Stimulated activated CD4-positive, alpha-beta T cell treated with anti-CD3 and anti-CD28 coated beads, Interleukin-2, amount 100 ng/mL, for 4 hours (primary cell): Measurements from ENCODE around the gene NHS.
A peak's percentile ranks its signal among the peaks of the same experiment; 100 is the strongest.

Source experiments
- DNase-seq: peaks from one replicate; pipeline ENCODE4 v3.0.0-alpha.2; 2020; ENCODE audit warnings: low read depth

The NHS gene

DNA sequence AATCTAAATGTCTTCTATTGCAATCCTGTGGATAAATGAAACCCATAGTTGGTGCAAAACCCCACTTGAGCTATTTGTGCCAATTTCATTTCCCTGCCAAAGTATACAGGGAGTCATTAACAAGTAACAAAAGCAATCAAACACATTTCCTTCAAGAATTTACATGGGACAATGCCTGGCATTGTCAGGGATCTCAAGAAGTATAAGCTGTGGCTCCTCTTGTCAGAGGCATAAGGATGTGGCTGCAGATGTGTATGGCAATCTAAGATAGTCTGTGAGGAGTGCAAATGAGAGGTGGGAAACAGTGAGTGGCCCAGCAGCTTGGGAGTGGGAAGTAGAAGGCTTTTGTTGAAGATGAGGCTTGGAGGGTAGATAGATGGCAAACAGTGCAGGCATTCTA lies 304.3 kb downstream of the NHS start:
- DNase-seq, result no peak

DNA sequence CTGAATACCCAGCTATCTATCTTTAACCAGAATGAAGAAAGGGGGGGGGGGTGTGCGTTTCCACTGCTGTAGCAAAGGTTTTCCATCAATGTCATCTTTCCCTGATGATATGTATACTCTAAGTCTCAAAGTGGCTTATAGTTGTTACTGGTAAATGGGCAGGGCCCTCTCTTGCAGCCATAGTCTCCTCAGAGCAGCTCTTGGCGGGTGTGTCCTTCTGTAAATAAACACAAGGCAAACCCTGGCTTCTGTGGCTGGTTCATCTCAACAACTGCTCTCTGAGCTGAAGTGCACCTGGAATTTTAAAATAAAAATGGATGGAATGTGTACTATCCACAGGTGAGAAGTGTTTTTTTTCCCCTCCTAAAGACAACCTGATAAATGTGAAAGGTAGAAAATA lies 304.8 kb downstream of the NHS start:
- DNase-seq, result no peak

DNA sequence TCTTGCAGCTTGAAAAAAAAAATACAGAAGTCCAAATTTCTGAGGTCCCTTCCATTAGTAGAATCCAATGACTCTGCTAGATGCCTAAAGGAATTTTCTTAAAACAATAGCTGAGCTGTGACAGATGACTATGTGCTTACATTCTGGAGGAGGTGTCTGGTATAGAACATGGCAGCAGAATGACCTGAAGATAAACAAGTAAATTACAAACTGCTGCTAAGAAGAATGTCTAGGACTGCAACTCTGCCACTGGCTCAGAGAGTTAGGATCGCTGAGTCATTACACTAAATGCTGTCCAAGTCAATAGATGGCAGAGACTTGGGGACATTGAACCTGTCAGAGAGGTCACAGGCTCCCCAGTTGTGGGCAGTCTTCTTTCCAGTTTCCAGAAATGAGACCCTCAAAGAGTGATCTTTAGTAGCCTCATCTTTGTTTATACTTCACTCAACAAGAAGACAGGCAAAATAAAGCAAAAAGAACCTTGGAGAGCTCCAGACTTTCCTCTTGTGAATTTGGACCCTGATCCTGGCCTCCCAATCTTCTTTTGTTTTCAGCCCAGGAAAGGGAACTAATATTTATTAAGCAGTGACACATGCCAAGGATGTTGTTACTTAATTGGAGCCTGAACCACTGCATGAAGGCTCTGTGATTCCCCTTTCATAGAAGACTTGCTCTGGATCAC lies 305.9 kb downstream of the NHS start:
- no peak for DNase-seq

DNA sequence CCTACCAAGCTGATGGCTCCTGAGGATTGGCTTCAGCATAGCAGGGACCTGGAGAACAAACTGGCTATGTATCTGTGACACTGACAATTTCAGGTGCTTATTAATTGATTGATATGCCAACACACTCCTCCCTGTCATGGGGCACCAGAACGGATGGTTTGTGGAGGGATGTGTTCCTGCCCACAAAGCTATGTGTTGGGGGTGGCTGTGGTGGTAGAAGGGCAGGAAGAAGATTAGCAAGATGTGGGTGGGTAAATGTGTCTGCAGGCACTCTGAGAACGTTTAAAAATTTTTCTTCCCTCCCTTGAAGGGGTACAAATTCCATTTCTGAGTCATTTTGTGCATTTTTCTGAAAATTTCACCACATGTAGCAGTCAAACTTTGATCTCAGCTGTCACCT lies 307.3 kb downstream of the NHS start:
- DNase-seq, result no peak

DNA sequence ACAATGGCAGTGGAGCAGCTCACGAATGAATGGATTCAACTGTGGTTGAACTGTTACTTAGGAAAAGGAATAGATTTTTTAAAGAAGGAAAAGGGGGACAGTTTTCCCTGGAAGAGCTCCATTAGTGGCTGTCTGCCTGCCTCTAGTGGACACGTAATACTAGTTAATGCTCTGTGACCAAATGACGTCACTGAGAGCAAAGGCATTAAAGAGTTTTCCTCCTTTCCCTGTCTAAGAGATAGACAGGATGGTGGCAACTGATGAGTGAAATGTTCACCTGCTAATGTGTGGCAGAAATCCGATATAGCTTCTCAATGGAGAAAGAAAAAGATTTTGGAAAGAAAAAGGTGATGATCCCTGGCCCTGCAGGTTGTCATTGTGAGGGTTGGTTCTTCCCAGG lies 310.0 kb downstream of the NHS start:
- no peak for DNase-seq

DNA sequence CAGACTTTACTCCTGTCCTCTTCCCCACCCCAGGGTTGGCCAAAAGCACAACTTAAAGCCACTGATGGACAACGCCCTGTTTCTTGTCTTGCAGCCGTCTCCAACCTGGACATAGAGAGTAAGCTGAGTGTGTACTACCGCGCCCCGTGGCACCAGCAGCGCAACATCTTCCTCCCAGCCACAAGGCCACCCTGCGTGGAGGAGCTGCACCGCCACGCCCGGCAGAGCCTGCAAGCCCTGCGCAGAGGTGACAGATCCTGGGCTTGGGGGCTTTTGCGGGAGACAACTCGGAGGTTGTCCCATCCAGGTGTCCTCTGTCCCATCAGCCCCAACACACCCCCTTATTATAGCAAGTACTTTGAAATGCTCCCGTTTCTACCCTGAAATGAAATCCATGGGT lies 312.6 kb downstream of the NHS start:
- no peak for DNase-seq

DNA sequence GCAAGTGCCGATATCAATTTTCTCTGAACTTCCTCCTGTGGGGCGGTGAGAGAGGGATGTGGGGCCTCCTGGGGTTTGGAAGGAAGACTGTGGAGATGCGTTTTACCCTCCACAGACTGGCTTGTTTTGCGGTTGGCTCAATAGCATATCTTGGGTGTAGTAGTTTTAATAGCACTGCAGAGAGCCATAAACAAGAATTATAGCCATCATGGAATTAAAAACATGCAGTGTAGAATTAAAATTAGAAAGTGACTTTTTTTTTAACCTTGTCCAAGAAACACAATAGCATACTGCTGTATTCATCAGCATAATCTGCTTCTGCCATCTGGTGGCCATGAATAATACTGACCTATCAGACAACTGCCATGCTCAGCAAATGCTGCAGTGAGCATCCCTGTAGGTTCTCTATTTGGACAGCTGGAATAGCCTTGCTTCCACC lies 315.0 kb downstream of the NHS start:
- peak; percentile 10 for DNase-seq

DNA sequence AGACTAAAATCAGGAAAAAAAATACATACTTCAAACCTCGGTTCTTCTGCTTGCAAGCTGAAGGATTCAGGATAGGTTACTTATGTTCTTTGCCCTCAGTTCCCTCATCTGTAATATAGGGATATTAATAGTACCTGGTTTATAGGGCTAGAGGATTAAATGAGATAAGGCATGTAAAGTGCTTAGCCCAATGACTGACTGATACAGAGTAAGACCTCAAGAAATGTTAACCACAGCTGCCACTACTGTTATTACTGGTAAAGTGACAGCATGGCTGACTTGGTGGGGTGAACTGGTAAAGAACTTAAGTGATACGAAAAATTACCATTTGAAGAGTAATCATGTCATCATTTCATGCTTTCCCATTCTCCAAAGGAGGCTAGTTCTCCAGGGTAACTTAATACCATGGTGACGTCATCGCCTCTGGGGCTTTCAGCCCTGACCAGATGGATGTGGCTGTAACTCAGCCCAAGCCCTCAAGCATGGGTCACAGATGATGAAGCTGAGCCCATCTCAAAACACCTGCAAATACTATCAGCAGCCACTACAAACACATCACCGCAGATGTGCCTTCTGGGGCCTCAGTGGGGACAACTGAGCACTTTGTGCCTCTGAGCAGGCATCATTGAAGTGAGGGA lies 317.8 kb downstream of the NHS start:
- no peak for DNase-seq

DNA sequence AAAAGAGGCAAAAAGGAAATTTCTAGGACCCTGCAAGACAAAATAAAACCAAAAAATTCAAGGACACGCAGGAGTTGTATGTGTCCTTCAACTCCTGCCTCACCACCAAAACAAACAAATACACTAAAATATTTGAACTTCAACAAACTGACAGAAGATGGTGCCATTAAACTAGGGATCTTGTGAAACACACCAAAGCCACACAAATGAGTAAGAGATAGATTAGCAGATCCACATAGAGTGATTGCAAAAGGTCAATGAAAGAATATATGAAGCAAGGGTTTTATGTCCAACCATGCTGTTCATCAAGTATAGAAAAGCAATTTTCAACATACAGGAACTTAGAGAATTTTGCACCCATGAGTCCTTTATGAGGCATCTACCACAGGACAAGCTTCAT lies 322.2 kb downstream of the NHS start:
- no peak for DNase-seq

DNA sequence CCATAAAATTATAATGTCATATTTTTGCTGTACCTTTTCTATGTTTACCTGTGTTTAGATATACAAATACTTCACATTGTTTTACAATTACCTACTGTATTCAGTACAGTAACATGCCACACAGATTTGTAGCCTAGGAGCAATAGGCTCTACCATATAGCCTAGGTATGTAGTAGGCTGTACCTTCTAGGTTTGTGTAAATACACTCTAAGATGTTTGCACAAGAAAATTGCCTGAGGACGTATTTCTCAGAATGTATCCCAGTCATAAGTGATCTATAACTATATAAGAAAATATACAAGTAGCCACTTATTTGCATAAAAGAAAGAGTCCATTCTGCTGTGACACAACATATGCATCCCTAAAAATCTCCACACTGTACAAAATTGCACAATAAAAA lies 326.0 kb downstream of the NHS start:
- DNase-seq, result no peak

DNA sequence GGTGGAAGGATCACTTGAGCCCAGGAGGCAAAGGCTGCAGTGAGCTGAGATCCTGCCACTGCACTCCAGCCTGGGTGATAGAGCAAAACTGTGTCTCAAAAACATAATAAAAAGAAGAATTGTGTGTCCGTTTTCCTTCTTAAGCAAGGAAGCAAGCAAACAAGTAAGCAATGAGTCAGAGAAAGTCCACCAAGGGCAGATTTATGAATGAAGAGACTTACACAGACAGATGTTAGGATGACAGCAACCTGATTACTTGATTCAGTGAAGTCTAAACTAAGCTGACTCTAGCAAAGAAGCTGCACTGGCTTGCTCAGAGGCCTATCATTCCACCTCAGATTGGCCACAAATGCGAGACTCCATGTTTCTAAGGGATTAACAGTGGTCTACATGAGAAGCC lies 328.2 kb downstream of the NHS start:
- DNase-seq, result no peak

DNA sequence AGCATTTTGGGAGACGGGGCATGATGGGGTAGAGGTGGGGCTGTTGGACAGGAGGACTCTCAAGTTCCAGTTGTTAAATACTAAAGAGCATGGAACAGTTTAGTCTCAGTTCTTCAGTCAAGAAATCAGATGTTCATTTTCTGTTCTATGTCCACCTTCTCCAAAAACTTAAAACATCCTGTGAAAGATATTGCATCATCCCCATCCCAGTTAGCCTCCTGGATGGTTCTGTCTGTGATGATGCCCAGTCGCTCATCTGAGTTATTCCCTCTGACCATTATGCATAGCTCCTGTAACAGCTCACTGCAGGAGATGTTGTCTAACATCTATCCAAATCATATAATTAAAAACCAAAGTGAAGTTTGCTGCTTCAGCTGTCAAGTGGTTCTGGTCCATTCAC lies 330.2 kb downstream of the NHS start:
- DNase-seq, result no peak

DNA sequence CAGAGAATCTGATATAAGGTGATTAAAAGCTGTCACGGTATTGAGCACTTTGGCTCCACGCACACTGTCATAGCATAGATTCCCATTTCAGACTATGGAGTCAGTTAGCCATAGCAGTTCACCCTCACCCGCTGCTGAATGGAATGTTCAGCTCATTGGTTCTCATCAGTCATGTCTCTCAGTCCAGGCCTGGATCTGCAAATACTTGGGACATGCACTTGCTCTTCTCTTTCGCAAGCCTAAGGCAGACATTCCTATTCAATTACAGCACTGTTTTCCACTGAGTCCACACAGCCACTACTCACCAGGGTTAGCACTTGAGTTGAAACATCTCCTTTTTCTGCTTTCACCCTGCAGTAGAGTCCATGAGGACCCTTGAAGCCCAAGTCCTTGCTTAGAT lies 331.7 kb downstream of the NHS start:
- no peak for DNase-seq

DNA sequence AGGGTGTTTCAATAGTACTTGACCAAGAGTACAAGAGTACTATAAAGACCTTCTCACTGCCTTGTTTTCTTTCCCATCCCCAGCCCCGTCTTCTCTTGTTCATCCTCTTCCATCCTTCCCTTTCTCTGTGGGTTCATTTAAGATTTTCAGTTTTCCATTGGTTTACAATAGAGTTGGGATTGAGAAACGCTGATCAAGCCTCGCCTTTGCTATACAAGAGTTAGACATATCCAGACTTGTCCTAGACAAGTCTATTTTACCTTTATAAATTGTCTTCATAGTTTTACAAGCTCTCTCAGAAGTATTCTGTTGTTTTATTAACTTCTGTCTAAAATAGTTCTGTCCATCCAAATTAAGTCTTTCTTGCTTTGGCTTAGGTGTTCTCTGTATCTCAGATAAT lies 332.7 kb downstream of the NHS start:
- DNase-seq, result no peak

DNA sequence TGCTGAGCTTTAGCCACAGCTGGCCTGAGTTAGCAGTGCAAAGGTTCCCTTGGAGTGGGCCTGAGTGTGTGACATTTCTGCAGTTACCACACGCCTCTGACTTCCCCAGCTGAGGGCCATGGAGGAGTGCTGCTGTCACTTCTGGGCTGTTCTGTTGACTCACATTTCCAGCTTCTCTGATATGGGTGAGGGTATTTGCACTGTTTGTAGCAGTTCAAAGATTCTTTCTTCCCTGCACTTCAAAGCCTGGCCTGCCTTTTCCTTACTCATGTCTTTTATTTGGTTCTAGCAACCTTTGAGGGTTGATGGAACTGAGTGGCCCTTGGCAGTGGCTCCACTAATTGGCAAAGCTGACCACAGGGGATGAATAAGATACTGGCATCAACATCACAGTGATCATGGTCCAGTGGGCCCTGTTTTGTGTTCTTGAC lies 335.9 kb downstream of the NHS start:
- no peak for DNase-seq

DNA sequence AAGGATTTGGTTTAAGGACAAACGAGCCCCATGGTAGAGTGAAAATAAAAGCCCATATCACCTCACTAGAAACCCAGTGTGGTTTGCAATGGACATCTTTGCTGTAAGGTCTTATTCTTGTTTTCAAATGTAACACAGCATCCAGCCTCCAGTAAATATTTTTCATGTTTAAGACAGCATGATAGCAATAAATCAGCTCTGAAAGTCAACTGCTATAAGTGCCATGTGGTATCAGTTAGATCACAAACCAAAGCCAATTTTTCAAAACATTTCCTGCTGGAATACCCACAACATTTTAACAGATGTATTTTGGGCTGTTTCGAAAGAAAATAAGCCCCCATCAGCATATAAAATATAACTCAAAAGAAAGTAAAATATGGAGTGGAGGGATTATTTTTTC lies 338.3 kb downstream of the NHS start:
- DNase-seq, result no peak

DNA sequence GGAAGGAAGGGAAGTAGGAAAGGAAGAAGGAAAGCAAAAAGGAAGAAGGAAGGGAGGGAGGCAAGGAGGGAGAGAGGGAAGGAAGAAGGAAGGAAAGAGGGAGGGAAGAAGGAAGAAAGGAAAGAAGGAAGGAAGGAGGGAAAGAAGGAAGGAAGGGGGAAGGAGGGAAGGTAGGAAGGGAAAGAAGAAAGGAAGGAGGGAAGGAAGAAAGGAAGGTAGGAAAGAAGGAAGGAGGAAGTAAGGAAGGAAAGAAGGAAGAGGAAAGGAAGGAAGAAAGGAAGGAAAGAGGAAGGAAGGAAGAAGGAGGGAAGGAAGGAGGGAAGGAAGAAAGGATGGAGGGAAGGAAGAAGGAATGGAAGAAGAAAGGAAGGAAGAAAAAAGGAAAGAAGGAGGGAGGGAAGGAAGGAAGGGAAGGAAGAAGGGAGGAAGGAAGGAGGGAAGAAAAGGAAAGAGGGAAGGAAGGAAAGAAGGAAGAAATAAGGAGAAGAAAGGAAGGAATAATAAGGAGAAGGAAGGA lies 343.7 kb downstream of the NHS start:
- DNase-seq, result no peak

DNA sequence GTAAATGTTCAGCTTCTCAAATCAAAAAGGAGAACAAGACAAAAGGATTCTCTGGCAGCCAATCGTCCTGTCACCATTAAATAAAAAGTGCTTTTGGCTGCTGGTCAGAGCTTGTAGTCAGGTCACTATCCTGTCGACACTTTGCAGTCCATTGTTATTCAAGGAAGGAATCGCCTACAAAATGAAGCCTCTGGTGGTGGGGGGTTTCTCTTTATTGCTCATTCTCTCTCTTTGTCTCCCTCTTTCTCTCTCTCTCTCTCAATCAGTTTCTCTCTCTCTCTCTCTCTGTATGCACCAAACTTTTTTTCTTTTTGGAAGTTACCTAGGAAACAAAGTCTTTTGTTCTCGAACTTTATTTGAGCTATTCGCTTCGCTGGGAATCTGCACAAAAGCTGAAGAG lies 344.7 kb downstream of the NHS start:
- DNase-seq, result no peak

DNA sequence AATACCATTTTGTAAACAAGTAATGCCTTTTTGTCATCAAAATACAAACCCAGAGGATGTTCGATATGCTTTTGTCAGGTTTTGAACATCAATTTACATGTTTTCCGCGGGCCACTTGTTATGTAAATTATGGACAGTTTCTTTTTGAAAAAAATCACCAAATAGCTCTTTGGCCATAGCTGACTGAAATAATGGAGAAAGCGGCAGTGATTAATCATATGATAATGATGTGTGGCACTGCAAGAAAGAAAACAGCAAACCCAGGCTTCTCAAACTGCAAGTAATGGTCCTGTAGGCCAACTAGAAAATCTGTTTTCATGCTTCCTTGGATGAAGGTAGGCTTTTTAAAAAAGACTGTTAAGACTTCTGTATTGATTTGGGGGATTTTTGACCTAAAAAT lies 346.7 kb downstream of the NHS start:
- no peak for DNase-seq

DNA sequence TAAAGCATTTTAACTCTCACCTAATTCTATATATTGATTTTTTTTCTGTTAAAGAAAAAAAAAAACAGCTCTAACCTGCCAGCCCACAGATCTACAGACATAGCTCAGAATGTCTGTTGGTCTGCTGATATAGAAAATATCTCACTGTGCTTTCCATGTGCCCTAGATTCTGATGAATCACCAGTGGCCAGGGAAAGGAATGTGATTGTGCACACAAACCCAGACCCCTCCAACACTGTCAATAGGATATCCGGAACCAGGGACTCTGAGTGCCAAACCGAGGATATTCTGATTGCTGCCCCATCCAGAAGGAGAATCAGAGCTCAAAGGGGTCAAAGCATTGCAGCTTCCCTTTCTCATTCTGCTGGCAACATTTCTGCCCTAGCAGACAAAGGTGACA lies 350.2 kb downstream of the NHS start:
- no peak for DNase-seq

DNA sequence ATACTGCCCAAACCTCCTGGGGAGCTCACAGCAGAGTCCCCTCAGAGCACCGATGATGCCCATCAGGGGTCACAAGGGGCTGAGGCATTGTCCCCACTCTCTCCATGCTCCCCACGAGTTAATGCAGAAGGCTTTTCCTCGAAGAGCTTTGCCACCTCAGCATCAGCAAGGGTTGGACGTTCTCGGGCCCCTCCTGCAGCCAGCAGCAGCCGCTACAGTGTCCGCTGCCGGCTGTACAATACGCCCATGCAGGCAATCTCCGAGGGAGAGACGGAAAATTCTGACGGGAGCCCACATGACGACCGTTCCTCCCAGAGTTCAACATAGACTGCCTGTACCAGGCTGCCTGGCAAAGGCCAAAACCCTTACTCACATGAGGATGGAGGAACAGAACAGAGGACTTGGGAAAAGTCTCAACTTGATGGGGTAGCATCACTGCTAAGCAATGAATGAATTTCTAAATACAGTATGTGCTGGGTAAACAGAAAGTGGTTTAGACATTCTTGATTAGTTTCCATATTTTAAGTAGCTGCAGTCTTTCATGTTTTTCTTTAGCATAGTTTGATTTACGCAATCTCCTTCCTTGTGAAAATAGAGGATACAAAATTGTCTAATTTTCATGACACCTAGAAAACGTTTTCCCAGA lies 357.3 kb downstream of the NHS start:
- no peak for DNase-seq

DNA sequence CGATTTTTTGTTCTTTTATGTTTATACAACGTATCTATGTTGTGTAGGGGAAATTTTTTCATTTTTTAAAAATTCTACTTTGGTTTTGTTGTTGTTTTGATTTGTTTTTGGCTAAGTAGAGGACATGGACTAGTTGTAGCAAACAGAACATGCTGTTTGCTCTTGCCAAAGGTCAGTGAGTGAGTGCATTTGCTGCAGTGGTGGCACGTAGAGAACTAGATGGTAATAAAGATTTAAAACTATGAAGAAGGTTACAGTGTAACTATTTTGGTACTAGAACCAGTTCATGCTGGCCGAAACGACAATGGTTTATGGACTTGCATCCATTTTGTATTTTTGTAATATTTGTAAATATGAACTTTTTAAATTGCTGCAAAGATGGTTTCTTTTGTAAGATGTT lies 360.4 kb downstream of the NHS start:
- no peak for DNase-seq

DNA sequence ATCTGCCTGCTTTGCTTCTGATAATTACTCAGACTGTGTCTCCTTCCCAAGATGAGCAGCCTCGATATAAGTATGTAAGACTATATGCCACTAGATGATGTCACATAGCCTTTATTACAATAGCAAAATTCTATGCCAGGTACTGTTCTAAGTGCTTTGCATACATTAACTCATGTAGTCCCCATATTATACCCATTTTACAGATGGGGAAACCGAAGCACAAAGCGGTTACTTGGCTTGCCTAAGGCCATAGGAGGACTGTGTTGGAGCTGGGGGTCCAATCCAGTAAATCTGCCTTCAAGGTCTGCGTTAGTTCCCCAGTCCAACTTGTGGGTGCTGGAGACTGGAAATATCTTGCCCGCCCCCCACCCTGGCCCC lies 361.5 kb downstream of the NHS start:
- DNase-seq, result no peak
